Suppressor macrophage treated with lipopolysaccharide for 4 hours (primary cell): ENCODE measurements around the gene TMEM120A.
"Not testable (repeated sequence)": the region's sequence is repeated elsewhere in the genome, so short reads cannot be mapped to it uniquely, and the experiment has no call there.

Source experiments
- DNase-seq: peaks from one replicate; pipeline ENCODE4 v3.0.0-alpha.2; 2020

TMEM120A gene

DNA sequence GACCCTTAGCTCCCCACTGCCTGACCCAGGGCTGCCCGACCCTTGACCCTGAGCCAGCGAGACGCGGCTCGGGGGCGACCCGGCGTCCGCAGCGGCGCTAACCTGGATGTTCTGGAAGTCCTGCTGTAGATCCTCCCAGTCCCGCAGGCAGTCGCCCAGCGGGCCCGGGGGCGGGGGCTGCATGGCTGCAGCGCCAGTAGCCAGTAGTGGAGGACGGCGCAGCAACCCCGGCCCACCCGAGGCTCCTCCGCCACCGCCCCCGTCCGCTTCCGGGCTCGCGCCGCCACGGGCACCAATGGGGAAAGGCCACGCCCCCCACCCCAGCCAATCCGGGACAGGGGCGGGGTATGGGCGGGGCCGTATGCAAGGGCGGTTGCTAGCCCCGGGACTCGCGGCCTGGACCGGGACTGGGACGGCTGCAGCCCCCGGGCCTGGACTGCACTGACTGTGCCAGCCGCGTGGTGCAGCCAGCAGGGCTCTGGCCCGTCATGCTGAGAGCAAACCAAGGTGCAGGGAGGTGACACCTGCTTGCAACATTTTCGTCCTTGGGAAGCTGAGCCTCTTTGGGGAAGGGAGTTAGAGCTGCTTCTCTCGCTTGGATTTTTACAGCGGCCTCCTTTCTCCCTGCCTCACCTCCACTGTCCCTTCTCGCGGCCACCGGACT lies at the start of gene TMEM120A:
Gene TMEM120A, minus strand, starts transcription at position 208 of the 664 bp plus-strand sequence. Its CDS starts 25 bp downstream, at position 183.
- peak; percentile 96 for DNase-seq

GRCh38 chr7:76040126-76040525 lies 45.7 kb upstream of the TMEM120A start:
- DNase-seq: no peak

GRCh38 chr7:76037310-76037709 lies 42.9 kb upstream of the TMEM120A start:
- DNase-seq: no peak

GRCh38 chr7:76031964-76032363 lies 37.6 kb upstream of the TMEM120A start:
- no peak for DNase-seq

DNA sequence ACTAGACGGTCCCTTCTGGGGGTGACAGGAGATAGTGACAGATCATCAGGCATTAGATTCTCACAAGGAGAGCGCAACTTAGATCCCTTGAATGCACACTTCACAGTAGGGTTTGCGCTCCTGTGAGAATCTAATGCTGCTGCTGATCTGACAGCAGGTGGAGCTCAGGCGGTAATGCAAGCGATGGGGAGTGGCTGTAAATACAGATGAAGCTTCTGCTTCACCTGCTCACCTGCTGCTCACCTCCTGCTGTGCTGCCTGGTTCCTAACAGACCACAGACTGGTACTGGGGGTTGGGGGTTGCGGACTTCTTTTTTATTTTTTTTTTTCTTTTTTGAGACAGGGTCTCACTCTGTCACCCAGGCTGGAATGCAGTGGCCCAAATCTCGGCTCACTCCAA lies 35.3 kb upstream of the TMEM120A start:
- not testable (repeated sequence) for DNase-seq

DNA sequence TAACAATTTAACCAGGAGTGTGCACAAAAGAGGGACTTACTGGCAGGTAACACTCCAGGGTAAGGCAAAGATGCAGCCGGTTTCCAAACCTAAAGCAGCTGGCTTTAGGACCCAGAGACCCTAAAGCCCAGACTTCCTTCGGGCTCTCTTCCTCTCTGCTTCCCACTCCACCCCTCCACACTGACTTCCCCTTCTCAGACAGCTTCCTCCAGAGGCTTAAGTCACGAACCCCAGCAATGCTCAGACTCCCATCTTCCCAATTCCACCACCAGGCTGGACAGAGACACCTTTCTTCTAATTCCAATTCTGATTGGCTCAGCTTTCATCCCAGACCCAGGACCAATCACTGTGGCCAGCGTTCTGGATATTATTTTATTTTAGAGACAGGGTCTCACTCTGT lies 28.6 kb upstream of the TMEM120A start:
- peak; percentile 80 for DNase-seq

DNA sequence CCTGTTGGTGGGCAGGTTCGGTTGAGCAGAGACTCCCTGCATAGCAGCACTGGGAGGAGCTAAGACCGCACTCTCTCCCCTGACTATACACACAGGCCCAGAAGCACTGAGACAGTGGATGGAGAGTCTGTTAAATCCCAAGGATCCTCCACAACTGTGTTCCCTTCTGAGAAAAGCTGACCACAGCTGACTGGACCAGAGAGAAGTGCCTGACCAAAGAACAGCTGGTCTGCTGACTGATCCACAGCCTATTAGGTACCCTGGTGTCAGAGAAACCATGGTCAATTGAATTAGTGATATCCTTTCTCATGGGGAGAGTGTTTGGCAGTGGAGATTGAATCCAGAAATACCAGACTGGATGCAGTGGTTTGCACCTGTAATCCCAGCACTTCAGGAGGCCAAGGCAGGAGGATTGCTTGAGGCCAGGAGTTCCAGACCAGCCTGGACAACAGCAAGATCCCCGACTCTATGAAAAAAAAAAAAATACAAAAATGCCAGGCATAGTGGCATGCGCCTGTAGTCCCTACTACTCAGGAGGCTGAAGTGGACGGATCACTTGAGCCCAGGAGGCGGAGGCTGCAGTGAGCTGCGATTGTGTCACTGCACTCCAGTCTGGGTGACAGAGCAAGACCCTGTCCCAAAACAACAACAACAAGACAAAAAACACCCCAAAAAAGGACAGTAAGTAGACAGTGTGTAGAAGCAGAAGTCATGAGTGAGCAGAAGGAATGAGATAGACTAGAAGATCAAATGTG lies 27.8 kb upstream of the TMEM120A start:
- no peak for DNase-seq

- peak; percentile 83 for DNase-seq
Observed at GRCh38 chr7:76020031-76020714, 25.8 kb upstream of the TMEM120A start.

DNA sequence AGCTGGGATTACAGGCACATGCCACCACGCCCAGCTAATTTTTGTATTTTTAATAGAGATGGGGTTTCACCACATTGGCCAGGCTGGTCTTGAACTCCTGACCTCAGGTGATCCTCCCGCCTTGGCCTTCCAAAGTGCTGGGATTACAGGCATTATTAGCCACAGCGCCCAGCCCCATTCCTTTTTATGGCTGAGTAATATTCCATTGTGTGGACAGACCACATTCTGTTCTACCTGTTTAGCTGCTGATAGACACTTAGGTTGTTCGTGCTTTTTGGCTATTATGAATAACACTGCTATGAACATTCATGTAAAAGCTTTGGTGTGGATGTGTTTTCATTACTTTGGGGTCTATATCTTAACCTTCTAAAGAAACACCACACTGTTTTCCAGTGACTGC lies 24.1 kb upstream of the TMEM120A start:
- not testable (repeated sequence) for DNase-seq

GRCh38 chr7:76016191-76016947 lies 22.0 kb upstream of the TMEM120A start:
- DNase-seq: no peak

DNA sequence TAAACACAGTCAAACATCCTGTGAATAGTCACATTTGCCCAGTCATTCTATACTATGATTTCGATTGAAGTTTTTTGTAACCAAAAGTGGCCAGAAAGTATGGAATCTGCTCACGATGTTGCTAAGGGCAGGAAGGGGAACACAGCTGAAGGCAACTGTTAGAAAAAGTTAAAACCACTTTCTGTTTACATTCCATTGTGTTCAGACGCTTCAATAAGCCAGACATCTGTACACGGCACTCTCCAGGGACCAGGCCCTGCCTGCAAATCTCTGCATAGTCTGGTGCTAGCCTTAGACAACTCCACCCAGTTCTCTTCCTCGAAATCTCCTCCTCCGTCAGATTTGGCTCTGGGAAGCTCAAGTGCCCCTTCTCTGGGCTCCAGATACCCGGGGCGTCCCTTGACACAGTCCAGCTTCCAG lies 17.1 kb upstream of the TMEM120A start:
- no peak for DNase-seq

DNA sequence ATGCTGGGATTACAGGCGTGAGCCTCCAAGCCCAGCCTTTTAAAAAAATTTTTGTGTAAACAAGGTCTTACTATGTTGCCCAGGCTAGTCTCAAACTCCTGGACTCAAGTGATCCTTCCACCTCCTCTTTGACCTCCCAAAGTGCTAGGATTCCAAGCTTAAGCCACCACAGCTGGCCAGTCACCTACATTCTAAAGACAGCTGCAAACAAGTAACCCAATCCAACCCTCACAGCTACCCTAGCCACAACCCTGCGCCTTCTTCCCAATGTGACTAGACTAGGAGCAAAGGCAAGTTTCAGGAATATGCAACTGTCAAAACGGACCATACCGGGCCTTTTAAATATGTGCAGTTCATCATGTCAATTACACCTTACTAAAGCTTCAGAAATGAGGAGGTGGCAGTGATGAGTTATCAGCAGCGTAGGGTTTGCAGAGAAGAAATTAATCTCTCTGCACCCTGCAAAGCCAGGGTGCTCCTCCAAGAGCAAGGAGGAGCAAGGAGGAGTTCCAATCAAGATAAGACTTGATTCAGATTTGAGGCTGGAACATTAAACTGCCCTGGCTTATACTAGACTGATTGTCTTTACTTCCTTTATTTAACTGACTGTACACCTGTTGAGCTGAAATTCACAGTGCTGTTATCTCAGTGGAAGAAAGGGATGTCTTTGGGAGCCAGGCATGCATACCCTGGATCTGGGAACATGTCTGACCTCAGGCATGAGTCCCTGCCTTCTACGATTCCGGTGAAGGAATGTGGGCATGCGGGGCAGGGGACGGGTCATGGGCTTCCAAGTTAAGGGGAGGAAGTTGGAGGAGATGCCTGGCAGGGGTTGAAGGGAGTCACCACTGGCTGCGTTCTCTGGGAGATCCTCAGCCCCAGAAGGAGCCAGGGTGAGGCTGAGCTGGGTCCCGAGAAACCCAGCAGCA lies 15.5 kb upstream of the TMEM120A start:
- DNase-seq: no peak

GRCh38 chr7:76008156-76008687 lies 13.8 kb upstream of the TMEM120A start:
- no peak for DNase-seq

GRCh38 chr7:76005004-76005403 lies 10.6 kb upstream of the TMEM120A start:
- DNase-seq: not testable (repeated sequence)

- no peak for DNase-seq
Observed at GRCh38 chr7:76003351-76003750, 9.0 kb upstream of the TMEM120A start.

GRCh38 chr7:76002822-76003221 lies 8.4 kb upstream of the TMEM120A start:
- no peak for DNase-seq

DNA sequence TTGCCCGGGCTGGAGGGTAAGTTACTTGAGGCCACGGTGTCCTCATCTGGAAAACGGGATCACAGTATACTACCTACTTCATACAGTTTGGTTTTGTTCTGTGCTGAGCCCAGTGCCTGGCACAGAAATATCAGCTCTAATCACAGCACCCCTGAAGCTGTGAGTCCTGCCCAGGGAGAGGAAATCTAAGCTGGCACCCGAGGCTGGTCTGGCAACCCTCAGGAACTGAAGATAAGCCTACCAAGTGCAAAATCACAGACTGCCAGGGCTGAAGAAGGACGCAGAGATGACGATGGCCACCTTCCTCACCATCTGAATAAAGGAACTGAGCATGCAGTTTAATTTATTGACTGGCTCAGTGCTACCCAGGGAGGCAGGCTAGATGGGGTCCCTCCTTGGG lies 7.7 kb upstream of the TMEM120A start:
- DNase-seq: no peak

GRCh38 chr7:76000566-76000965 lies 6.2 kb upstream of the TMEM120A start:
- DNase-seq: no peak

DNA sequence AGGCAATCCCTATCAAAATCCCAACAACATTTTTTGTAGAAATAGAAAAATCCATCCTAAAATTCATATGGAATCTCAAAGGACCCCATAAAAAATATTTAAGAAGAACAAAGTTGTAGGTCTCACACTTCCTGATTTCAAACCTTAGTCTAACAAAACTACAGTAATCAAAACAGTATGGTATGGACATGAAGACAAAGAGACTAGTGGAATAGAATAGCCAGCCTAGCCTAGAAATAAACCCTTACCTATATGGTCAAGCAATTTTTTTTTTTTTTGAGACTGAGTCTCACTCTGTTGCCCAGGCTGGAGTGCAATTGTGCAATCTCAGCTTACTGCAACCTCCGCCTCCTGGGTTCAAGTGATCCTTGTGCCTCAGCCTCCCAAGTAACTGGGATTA lies 3.6 kb upstream of the TMEM120A start:
- DNase-seq: no peak

GRCh38 chr7:75996476-75996875 lies 2.1 kb upstream of the TMEM120A start:
- no peak for DNase-seq

DNA sequence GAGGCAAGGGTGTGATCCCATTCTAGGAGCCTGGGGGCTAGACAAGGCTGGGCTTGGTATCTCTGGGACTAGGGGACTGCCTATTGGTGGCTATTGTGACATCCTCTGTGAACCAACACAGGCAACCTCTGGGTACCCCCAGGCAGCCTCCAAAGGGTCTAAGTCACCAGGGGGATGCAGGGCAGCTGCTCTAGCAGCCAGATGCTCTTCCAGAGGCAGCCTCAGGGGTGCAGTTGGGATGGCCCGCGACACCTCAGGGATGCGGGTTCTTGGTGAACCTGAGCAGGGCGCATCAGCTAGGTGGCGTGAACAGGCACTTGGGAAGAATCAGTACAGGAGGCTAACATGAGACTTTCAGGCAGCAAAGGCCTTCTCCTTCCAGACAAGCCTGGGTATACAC lies 1.6 kb upstream of the TMEM120A start:
- no peak for DNase-seq

GRCh38 chr7:75995052-75995471 lies 667 bp upstream of the TMEM120A start:
- DNase-seq: no peak
